C4-2B (cell line): ENCODE results near the gene NLRC5.
"Not testable (repeated sequence)": the region's sequence is repeated elsewhere in the genome, so short reads cannot be mapped to it uniquely, and the experiment has no call there.

Experiments
- H3K27ac ChIP-seq: fragments of 450-650 bp; 2 replicates; pipeline ENCODE4 v1.5.1; 2017
- CTCF ChIP-seq: fragments of 450-650 bp; conservative IDR thresholded peaks from 2 replicates; pipeline ENCODE4 v1.5.1; 2017; ENCODE audit warnings: mild to moderate bottlenecking
- ZFX ChIP-seq: fragments of 450-650 bp; IDR thresholded peaks from 2 replicates; pipeline ENCODE4 v1.6.1; 2017

NLRC5 gene

GRCh38 chr16:57066625-57067024, 77.3 kb downstream of the NLRC5 start:
- H3K27ac ChIP-seq = no peak overlapping the region
- TF ChIP-seq CTCF (no peak), ZFX (no peak)

- no peak overlapping the region for H3K27ac ChIP-seq
- TF ChIP-seq ZFX = no peak
- TF ChIP-seq CTCF = no peak
Measured at GRCh38 chr16:57067347-57067746, 78.0 kb downstream of the NLRC5 start.

GRCh38 chr16:57069053-57069452, 79.7 kb downstream of the NLRC5 start:
- no peak overlapping the region for H3K27ac ChIP-seq
- TF ChIP-seq CTCF (no peak), ZFX (no peak)

- TF ChIP-seq CTCF (no peak), ZFX (no peak)
- H3K27ac ChIP-seq = no peak overlapping the region
Measured at GRCh38 chr16:57069635-57070370, 80.4 kb downstream of the NLRC5 start.

- TF ChIP-seq CTCF (no peak), ZFX (no peak)
- no peak overlapping the region for H3K27ac ChIP-seq
Measured at GRCh38 chr16:57070424-57070823, 81.1 kb downstream of the NLRC5 start.

GRCh38 chr16:57071081-57071732, 81.8 kb downstream of the NLRC5 start:
- not testable (repeated sequence) for H3K27ac ChIP-seq

- TF ChIP-seq CTCF (no peak), ZFX (no peak)
- no peak overlapping the region for H3K27ac ChIP-seq
Measured at GRCh38 chr16:57071831-57072582, 82.7 kb downstream of the NLRC5 start.
